ENCODE results near the gene KCNC2.

DNA sequence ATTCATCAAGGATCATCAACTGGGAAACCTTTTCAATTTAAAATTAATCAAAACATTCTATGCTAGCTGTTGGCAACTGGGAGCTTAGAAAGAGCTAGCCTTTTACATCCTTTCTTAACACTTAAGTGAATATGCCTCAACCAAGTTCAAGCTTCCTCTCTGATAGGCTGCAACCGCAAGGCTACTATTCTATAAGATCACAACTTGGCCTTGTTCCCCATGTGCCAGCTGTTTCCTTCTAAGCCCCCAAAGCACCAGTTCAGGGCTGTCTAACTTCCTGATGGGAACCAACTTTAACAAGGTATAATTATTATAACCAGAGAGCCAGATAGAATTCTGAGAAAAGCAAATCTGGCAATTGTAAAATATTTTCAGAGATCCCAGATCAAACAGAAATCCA lies 37.0 kb downstream of the KCNC2 start:
- no peak for TF ChIP-seq POLR2A (IDR thresholded peaks at IDR 0.05)
- no peak for TF ChIP-seq CTCF (IDR thresholded peaks at IDR 0.05)
